Daoy (cell line): ENCODE measurements around the gene C1orf21. TPM values are rescaled to one million over a fixed set of nuclear protein-coding genes. Genes with fewer than 3 reads are reported as not detected.

Experiments used
- DNase-seq: peaks from one replicate; pipeline ENCODE4 v3.0.0-alpha.2; 2015; ENCODE audit warnings: low read depth
- total RNA-seq: library from RNA; depleted of rRNA; stranded (reverse); fragments of >200 nt; shearing (Covaris generic); gene quantifications from 2 replicates; pipeline ENCODE4 v1.2.3, GENCODE V29; 2014

Gene C1orf21
- total RNA-seq, 1 experiment from 2014 or later, result 17.8 TPM

DNA sequence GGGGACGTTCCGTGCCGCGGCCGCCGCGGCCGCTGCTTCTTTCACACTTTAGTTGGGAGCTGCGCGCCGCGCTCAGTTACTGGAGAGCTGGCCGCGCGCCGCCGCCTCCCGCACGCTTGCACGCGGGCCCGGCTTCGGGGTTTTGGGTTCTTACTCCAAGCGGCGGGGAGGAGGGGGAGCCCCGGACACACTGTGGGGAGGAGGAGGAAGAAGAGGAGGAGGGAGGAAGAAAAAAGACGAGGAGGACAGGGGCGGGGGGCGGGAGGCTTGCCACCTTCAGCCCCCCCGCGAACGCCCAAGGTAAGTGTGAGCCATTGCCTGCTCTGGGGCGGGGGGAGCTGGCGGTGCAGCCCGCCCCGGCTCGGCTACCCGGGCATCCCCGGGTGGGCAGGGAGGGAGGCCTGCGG is 243 bp downstream of the C1orf21 start:
- DNase-seq, result no peak

DNA sequence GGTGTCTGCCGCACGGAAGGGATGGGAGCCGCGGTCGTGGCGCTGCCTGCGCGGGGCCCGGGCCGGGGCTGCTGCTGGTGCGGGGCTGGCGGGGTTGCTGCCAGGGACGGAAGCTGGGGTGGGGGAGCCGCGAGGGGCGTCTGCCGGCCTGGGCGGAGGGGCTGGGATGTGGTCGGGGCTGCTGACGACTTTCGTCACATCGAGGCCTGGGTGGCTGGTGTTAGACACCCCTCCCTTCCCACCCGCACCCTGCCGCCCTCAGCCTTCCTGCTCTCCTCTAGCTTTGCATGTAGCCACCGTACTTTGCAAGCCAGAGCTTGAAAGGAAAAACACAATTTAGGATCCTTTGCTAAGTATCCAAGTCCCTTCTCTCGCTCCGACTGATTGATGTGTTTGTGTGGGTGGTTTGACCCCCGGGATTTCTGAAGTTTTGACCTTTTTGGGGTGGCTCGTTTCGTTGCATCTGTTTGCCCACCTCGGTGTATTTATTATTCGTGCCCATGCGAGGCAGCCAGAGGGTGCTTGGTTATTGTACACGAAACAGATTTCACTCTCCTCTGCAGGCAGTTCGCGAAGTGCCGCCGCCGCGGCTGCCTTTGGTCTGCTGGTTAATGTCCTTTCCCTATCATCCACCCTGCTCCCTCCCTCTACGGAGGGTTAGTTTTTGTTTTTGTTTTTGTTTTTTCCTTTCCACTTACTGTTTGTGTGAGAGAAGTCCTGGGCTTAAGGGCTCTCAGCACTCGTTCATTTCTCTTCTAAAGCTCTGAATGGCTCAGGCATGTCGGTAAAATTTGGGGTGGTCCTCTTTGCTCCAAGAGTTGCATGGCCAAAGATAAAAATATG is 868 bp downstream of the C1orf21 start:
- peak; percentile 46 for DNase-seq

DNA sequence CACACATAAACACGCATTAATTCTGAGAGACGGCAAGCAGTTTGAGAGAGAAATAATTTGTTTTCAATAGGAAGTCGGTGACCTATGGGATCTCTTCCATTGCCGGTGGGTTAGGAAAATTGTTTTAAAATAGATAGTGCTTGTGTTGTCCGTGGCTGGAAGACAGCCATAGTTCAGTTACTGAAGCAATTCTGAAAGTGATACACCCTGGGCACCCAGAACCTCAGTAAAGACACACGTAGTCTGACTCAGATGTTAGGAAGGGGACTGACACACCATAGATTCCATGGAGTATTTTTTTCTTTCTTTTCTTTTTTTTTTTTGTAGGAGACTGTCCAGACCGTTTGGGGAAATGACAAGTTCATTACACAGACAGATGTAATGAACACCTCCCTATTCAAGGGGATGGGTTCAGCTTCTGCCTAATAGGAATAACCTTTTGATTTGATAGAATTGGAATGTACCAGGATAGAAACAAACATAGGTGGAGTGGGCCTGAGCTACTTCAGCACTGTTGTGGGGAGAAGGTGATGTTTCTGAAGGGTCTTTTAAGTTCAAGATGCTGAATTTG is 1.6 kb downstream of the C1orf21 start:
- DNase-seq, result peak; percentile 81

DNA sequence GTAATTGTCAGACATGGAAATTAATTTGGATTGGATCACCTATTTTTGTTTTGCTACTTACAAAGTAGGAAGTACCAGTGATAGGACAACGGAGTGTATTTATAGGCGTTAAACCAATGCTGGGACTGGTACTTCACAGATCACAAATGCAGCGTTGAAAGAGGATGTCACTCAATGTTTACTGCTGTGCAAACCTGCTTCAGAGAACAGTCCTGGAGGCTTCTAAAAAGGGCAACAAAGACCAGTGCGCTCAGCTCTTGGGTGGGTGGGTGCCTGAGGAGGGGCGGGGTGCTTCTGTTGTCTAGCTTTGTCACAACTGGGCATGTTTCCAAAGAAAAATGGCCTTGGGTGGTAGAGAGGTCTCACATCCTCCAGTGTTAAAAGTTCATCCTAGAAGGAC is 2.1 kb downstream of the C1orf21 start:
- DNase-seq, result no peak

- no peak for DNase-seq
These were observed 2.6 kb downstream of the C1orf21 start for GRCh38 chr1:184389446-184389845.

- DNase-seq, result no peak
These were observed 4.1 kb downstream of the C1orf21 start for GRCh38 chr1:184390889-184391288.

DNA sequence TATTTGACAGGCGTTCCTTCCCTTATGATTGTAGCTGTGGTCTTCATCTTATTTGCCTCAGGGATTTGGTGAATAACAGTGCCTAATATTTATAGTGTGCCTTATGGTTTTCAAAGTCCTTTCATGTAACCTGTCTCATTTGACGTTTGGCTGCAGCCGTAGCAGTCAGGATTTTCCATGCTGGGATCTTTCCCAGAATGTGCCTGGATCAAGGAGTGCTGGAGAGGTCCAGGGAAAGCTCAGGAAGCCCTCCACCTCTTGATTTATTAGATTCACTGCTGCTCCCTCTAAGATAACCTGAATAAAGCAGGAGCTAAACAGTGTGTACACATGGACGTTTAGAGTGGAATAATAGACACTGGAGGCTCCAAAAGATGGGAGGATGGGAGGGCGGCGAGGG is 5.2 kb downstream of the C1orf21 start:
- no peak for DNase-seq

DNA sequence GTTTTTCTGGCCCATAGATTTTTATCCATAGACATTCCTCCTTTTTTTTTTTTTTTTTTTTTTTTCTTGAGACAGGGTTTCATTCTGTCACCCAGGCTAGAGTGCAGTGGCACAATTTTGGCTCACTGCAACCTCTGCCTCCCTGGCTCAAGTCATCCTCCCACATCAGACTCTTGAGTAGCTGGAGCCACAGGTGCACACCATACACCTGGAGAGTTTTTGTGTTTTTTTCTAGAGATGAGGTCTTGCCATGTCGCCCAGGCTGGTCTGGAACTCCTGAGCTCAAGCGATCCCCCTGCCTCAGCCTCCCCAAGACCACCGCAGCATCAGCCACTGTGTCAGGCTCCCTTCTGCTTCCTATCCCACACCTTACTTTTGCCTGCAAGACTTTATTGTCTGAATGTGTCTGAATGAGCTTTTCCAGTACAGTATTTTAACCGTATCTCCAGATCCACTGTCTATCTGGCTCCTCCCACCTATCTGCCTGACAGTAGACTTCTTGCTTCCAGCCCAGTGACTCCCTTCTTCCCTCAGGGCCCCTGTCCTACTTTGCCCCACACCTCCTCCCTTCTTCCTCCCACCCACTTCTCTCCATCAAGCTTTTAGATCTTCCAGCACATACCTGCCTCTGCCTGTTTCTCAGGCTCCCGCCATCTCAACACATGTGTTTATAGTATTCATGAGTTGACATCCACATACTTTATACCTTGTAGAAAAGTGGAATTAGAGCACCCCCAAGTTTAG is 6.1 kb downstream of the C1orf21 start:
- no peak for DNase-seq

DNA sequence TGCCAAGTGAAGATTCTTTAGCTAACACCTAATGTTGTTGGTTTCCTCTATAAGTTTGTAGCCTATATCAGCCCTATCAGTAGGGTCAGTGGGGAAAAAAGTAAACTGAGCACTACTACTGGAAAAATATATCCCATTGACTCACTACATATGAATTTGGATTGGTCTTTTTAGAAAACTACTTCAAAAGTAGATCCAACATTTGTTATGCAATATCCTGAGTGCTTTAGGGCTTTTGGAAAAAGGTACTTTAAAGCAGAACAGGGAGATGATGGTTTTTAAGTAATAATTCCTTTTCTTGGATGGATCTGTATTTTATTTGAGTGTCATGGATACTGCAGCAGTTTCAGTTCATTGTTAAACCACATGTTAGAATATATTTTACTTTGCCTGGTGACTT is 7.1 kb downstream of the C1orf21 start:
- no peak for DNase-seq

DNA sequence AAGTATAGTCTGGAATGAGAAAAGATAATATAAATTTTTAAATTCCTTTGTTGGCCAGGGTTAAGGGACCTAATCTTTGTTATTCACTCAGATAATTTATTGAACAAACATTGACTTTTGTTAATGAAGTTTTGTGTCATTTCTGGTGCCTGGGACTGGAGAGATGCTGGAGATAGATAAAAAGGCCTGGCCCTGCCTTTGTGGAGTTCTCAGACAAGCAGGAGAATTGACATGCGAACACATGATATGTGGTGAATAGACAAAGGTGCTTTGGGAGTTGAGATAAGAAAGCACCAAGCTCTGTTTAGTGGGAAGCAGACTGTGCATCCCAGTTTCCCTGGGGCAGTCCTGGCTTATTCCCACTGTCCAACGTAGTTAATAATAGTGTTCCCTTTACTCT is 8.5 kb downstream of the C1orf21 start:
- DNase-seq, result no peak

- DNase-seq, result no peak
These were observed 9.2 kb downstream of the C1orf21 start for GRCh38 chr1:184395937-184396480.

DNA sequence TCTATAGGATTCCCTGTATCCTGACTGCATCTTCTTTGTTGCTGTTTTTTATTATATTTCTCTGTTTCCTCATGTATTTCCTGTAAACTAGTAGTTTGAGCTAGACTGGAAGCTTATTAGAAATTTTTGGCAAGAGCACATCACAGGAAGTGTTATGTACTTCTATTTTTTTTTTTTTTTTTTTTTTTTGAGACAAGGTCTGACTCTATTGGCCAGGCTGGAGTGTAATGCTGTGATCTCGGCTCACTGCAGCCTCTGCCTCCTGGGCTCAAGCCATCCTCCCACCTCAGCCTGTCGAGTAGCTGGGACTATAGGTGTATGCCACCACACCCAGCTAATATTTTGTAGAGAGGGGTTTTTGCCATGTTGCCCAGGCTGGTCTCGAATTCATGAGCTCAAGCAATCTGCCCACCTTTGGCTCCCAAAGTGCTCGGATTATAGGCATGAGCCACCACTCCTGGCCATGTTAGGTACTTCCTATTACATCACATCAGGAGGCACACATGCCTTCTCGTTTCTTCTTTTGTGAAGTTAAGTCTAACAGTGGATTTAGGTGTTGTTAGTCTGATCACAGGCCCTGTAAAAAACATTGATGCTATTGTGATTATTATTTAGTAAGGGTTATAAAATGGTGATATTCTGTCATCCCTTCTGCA is 12.5 kb downstream of the C1orf21 start:
- DNase-seq, result peak; percentile 7

GRCh38 chr1:184403961-184404726 is 17.3 kb downstream of the C1orf21 start:
- no peak for DNase-seq

GRCh38 chr1:184404727-184405027 is 17.8 kb downstream of the C1orf21 start:
- no peak for DNase-seq

DNA sequence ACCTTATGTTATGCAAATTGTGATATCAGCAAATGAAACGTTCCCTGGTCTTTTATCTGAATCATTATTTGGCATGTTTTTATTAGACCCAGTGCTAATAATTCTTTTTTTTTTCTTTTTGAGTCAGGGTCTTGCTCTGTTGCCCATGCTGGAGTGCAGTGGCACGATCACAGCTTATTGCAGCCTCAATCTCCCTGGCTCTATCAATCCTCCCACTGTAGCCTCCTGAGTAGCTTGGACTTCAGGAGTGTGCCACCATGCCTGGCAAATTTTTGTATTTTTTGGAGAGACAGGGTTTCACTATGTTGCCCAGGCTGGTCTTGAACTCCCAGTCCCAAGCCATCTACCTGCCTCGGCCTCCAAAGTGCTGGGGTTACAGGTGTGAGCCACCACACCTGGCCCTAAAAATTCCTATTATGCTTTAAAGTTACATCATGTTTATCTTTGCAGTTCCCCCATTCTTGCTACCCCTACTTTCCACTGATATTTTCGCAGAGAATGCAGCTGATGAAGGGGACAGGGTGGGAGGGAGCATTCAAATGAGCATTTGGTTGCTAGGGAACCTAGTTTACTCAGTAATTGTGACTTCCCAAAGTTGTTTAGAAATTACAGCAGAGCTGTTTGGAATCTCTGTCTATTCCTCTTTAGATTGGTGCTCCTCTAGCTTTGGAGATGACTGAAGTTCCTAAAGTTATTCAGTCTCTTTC is 18.4 kb downstream of the C1orf21 start:
- no peak for DNase-seq

DNA sequence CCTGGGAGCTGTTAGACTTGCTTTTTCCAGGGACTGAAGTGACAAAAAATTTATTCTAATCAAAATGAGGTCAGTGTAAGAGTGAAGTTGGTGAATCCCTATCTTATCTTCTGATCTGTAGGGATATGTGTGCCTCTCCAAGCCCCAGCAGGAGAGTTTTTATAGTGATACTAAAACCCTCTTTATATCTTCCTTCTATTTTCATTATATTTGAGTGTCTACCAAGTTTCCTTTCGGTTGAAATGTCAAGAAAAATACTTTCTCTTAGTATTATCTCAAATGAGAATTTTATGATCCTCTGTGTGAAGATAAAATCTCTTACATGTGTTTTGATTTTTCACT is 18.9 kb downstream of the C1orf21 start:
- DNase-seq, result no peak

DNA sequence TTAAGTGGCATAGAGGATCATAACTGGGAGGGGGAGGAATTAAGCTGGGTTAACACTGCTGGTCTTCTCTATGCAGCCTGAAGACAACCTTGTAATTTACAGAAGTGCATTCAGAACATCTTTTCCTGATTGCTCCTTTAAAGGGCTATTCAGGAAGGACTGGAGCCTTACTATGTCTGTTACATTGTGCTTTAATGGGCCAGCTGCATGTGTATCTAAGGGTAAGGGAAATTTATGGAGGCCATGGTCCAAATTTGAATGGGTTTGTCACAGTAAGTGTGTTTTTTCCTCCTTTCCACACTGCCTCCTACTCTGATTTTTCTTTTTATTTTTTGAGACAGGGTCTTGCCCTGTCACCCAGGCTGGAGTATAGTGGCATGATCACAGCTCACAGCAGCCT is 19.6 kb downstream of the C1orf21 start:
- DNase-seq, result no peak

- peak; percentile 3 for DNase-seq
These were observed 21.1 kb downstream of the C1orf21 start for GRCh38 chr1:184407816-184408510.

DNA sequence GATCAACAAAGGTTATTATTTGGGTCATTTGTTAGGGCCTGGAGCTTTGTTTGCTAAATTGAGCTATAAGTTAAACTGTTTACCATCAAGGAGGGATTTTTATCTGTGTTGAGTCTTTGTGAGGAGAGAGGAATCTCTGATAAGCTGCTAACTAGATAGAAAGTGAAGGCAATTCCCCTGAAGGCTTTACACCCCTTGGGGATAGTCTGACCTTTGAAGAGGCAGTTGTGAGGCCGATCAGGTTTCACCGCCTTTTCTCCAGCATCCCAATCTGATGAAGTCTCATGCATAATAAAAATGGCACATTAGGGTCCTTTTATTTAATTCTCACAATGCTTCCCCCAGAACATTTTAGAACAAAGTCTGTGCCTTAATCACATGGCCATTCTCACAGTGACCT is 21.8 kb downstream of the C1orf21 start:
- no peak for DNase-seq

DNA sequence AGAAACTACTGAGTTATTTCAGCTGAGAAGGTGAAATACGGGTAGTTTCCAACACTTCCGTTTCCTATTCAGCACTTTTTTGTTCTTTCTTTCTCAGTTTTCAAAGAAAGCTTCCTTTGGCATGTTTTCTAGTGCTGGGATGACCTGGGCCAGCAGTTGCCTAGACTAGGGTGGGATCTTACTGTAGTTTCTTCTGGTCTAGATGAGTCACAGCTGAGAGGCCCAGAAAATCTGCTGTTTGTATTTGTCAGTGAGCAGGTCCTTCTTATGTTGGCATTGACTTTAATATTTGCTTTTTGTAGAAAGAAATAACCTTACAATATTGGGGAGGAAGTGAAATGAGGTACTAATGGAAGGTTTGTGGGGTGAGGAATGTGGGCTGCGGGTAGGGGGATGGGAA is 22.2 kb downstream of the C1orf21 start:
- no peak for DNase-seq
